HepG2 (cell line): Measurements from ENCODE around the gene NOL4L. TPM values are rescaled to one million over a fixed set of nuclear protein-coding genes. Genes with fewer than 3 reads are reported as not detected.

Experiments
- ATAC-seq: fragments of 200-7000 bp; cut with Tn5 transposase; 3 replicates; pipeline ENCODE4 v1.9.1; 2020; ENCODE audit warnings: mild to moderate bottlenecking, moderate library complexity
- BruUV-seq: library from RNA; stranded (reverse); fragments of 400-500 nt; replicated peaks from 2 replicates; lab custom pipeline; 2021; lab: Mats Ljungman, UMichigan
- CTCF ChIA-PET: fragments of 300-600 bp; formaldehyde crosslinking; extraction: SDS; loops from one replicate; lab custom pipeline; 2021; ENCODE audit warnings: low total read pairs, inconsistent platforms, low intra/inter-chr PET ratio; lab: Yijun Ruan, JAX
- POLR2A ChIA-PET: fragments of 350-600 bp; sonication (Branson Sonifier 250); formaldehyde crosslinking; loops from one replicate; lab custom pipeline; 2020; ENCODE audit warnings: antibody characterized with exemption, inconsistent platforms; lab: Yijun Ruan, JAX
- DNase-seq: peaks from one replicate; pipeline ENCODE4 v3.0.0-alpha.2; 2015; ENCODE audit warnings: low spot score
- FAIRE-seq: peaks from 3 replicates; lab custom pipeline; 2011; peaks lifted over from hg19 to GRCh38; lab: Jason Lieb, UNC
- H2AFZ ChIP-seq: one replicate; pipeline ENCODE4 v1.6.1; 2011; ENCODE audit warnings: low read length, inconsistent platforms
- H3K27ac ChIP-seq: fragments of 300-600 bp; 3 replicates; pipeline ENCODE4 v1.8.0; 2011; ENCODE audit warnings: mixed run types, mild to moderate bottlenecking, mixed read lengths, low read length, inconsistent platforms; ENCODE audit not compliant: insufficient read depth; ENCODE audit errors: extremely low read length
- H3K27me3 ChIP-seq, 2 experiments: fragments of 200-600 bp in 1 of 2; 2 replicates in 1 of 2; 3 replicates in 1 of 2; pipeline versions ENCODE4 v1.6.0 to v1.8.0; 2011; ENCODE audit warnings: low read length in 2 of 2, mild to moderate bottlenecking in 2 of 2, moderate library complexity in 2 of 2, inconsistent platforms in 1 of 2; ENCODE audit not compliant: insufficient read depth in 2 of 2, control insufficient read depth in 1 of 2
- H3K36me3 ChIP-seq, 2 experiments: fragments of 200-600 bp in 1 of 2; replicated peaks in 1 of 2; 2 replicates in 1 of 2; 3 replicates in 1 of 2; pipeline versions ENCODE4 v1.5.1 to v1.8.0; 2011; ENCODE audit warnings: low read length in 2 of 2, inconsistent platforms in 1 of 2; ENCODE audit not compliant: insufficient read depth in 2 of 2, control insufficient read depth in 1 of 2
- H3K4me1 ChIP-seq: 2 replicates; pipeline ENCODE4 v1.5.1; 2012; ENCODE audit warnings: low read length, inconsistent platforms; ENCODE audit not compliant: insufficient read depth
- H3K4me2 ChIP-seq: 2 replicates; pipeline ENCODE4 v1.6.0; 2011; ENCODE audit warnings: low read depth, low read length, inconsistent platforms
- H3K4me3 ChIP-seq, 3 experiments: fragments of 200-600 bp in 1 of 3; sonication (generic), shearing (Covaris generic) in 1 of 3; replicated peaks in 1 of 3; 2 replicates each; pipeline ENCODE4 v1.5.1; 2011 to 2016; ENCODE audit warnings: low read length in 3 of 3, inconsistent platforms in 2 of 3, low read depth in 2 of 3, mild to moderate bottlenecking in 2 of 3, control low read depth in 1 of 3, mixed read lengths in 1 of 3; ENCODE audit not compliant: insufficient read depth in 1 of 3
- H3K79me2 ChIP-seq: one replicate; pipeline ENCODE4 v1.6.1; 2011; ENCODE audit warnings: low read length, inconsistent platforms; ENCODE audit not compliant: insufficient read depth
- H3K9ac ChIP-seq: 2 replicates; pipeline ENCODE4 v1.6.0; 2011; ENCODE audit warnings: mild to moderate bottlenecking, low read depth, low read length, inconsistent platforms; ENCODE audit not compliant: insufficient read depth
- H3K9me3 ChIP-seq: 2 replicates; pipeline ENCODE4 v1.5.1; 2012; ENCODE audit warnings: mild to moderate bottlenecking, low read length
- H4K20me1 ChIP-seq: 2 replicates; pipeline ENCODE4 v1.6.0; 2011; ENCODE audit warnings: inconsistent platforms, mild to moderate bottlenecking, low read length, moderate library complexity; ENCODE audit not compliant: insufficient read depth
- ATM ChIP-seq: fragments of 450-650 bp; IDR thresholded peaks from 2 replicates; pipeline ENCODE4 v1.7.1; 2017; ENCODE audit warnings: mild to moderate bottlenecking, borderline replicate concordance
- ETV6 ChIP-seq: sonication (generic); formaldehyde crosslinking; conservative IDR thresholded peaks from 2 replicates; pipeline ENCODE4 v1.4.0; 2020; ENCODE audit warnings: missing genetic modification reagents
- FOXA1 ChIP-seq, 2 experiments: fragments of 450-650 bp in 1 of 2; sonication (generic) in 1 of 2; formaldehyde crosslinking in 1 of 2; IDR thresholded peaks; 2 replicates each; pipeline versions ENCODE4 v1.4.0 to v1.6.1; 2016 to 2020; ENCODE audit warnings: missing genetic modification reagents in 1 of 2
- FOXK2 ChIP-seq: fragments of 450-650 bp; IDR thresholded peaks from 2 replicates; pipeline ENCODE4 v1.6.1; 2016
- HNRNPK ChIP-seq: fragments of 200-400 bp; formaldehyde crosslinking; IDR thresholded peaks from 2 replicates; pipeline ENCODE4 v1.6.1; 2018; ENCODE audit warnings: low read length, low read depth, moderate library complexity, mild to moderate bottlenecking; ENCODE audit not compliant: poor library complexity, severe bottlenecking
- LCORL ChIP-seq, 2 experiments: fragments of 450-650 bp in 1 of 2; sonication (generic) in 1 of 2; formaldehyde crosslinking in 1 of 2; IDR thresholded peaks; 2 replicates each; pipeline versions ENCODE4 v1.5.0 to v1.6.1; 2017 to 2020; ENCODE audit warnings: antibody characterized with exemption in 1 of 2, missing genetic modification reagents in 1 of 2
- NPAS2 ChIP-seq: sonication (generic); formaldehyde crosslinking; IDR thresholded peaks from 2 replicates; pipeline ENCODE4 v1.8.0; 2022; ENCODE audit warnings: mild to moderate bottlenecking, missing genetic modification reagents, borderline replicate concordance
- WGBS: methylation state at CpG from one replicate; pipeline ENCODE4 v1.1.6; 2017; ENCODE audit warnings: low lambda C conversion rate; 5-methylcytosine and 5-hydroxymethylcytosine counted together
- in situ Hi-C: cut with HindIII; loops from 2 replicates; pipeline ENCODE4 v1.10.0; 2017; ENCODE audit warnings: low pct_unique_long_range_greater_than_20kb; ENCODE audit not compliant: extremely low pct_ligation_motif_present
- intact Hi-C: fragments of 100-400 bp; cut with micrococcal nuclease; formaldehyde crosslinking; loops from one replicate; pipeline ENCODE4 v1.10.0; 2022; ENCODE audit not compliant: unreplicated experiment
- polyA plus RNA-seq, 8 experiments: library from polyadenylated mRNA; depleted of rRNA in 3 of 8; stranded (reverse) in 7 of 8; unstranded in 1 of 8; fragments of >200 nt; fragmentation: Illumina TruSeq in 4 of 8; extraction: Trizol in 4 of 8; gene quantifications; 2 replicates each; pipeline versions ENCODE4 v1.2.1 to v1.2.3, GENCODE V29; 2011 to 2016; ENCODE audit warnings: low read depth in 4 of 8, missing spikeins in 1 of 8, mixed read lengths in 1 of 8; ENCODE audit not compliant: insufficient read depth in 1 of 8
- total RNA-seq, 5 experiments: library from RNA; depleted of rRNA; stranded (reverse); fragments of >200 nt; fragmentation: Illumina TruSeq; extraction: Trizol; gene quantifications; 2 replicates each; pipeline ENCODE4 v1.2.3, GENCODE V29; 2016; ENCODE audit warnings: low read depth in 1 of 5

NOL4L gene
- total and polyA plus RNA-seq, 2 of the 13 experiments (the other 11 are each of a cell fraction or from before 2014, with no cell fraction given) = 16.6 to 35.4 TPM

GRCh38 chr20:32614303-32614702, 29.2 kb upstream of the NOL4L start:
- FAIRE-seq = no peak
- H3K9me3 ChIP-seq = no peaks in the 10 kb centered on the region
- TF ChIP-seq ETV6 (CRISPR knock-in tag) (no peak), HNRNPK (peak; percentile 58)
- no TSS peak for BruUV-seq
- H3K4me2 ChIP-seq = no peak overlapping the region
- no peak overlapping the region for H3K4me3 ChIP-seq
- CTCF ChIA-PET = no interaction called here
- H4K20me1 ChIP-seq = no peaks in the 10 kb centered on the region
- no peak overlapping the region for H2AFZ ChIP-seq
- H3K4me1 ChIP-seq = peaks cover 25% of the 10 kb centered on the region
- ATAC-seq = no peak
- H3K79me2 ChIP-seq = no peaks in the 10 kb centered on the region
- H3K36me3 ChIP-seq = no peaks in the 10 kb centered on the region
- no peak overlapping the region for H3K27ac ChIP-seq
- in situ Hi-C loops (no loop called here), intact Hi-C loops (no loop called here)
- 40% methylated on average over 1 of the region's 1 CpG for WGBS
- DNase-seq = no peak
- POLR2A ChIA-PET = no interaction called here
- peaks cover 10 to 52% of the 10 kb centered on the region in 2 experiments; a peak in 4 of 5 replicates for H3K27me3 ChIP-seq
- H3K9ac ChIP-seq = no peak overlapping the region

GRCh38 chr20:32613192-32614053, 28.3 kb upstream of the NOL4L start:
- BruUV-seq = no TSS peak
- no peak for FAIRE-seq

More at GRCh38 chr20:32613192-32614053, 28.3 kb upstream of the NOL4L start:
- no peak overlapping the region for H3K9ac ChIP-seq
- H3K4me2 ChIP-seq = no peak overlapping the region
- no peak overlapping the region for H2AFZ ChIP-seq
- WGBS = 6% methylated on average over 3 of the region's 3 CpGs
- no peak for DNase-seq
- no peaks in the 10 kb centered on the region for H3K79me2 ChIP-seq
- TF ChIP-seq FOXA1 (IDR thresholded peaks at IDR 0.05) = 0 out of 2 replicates have a peak, but pooled peaks have one; percentile 4
- no peak for TF ChIP-seq FOXA1 (CRISPR knock-in tag; IDR thresholded peaks at IDR 0.05)
- peak; percentile 66; the same call in 1 of the 2 replicates for TF ChIP-seq ATM
- TF ChIP-seq LCORL (IDR thresholded peaks at IDR 0.05) = peak; percentile 57; the same call in 1 of the 2 replicates
- no peak for TF ChIP-seq LCORL (CRISPR knock-in tag; IDR thresholded peaks at IDR 0.05)
- TF ChIP-seq NPAS2 (CRISPR knock-in tag) = no peak
- TF ChIP-seq HNRNPK = no peak
- TF ChIP-seq FOXK2 = peak; percentile 5; the same call in 1 of the 2 replicates
- in situ Hi-C loops (no loop called here), intact Hi-C loops (no loop called here)
- peaks cover 27% of the 10 kb centered on the region for H3K4me1 ChIP-seq
- no peak for ATAC-seq
- no peaks in the 10 kb centered on the region for H3K9me3 ChIP-seq
- H3K4me3 ChIP-seq = no peak overlapping the region
- no peaks in the 10 kb centered on the region for H4K20me1 ChIP-seq
- ChIA-PET CTCF (no interaction called here), POLR2A (no interaction called here)
- H3K27me3 ChIP-seq = peaks cover 14 to 60% of the 10 kb centered on the region in 2 experiments; a peak in 4 of 5 replicates
- H3K27ac ChIP-seq = no peak overlapping the region
- H3K36me3 ChIP-seq = no peaks in the 10 kb centered on the region
